ENCODE results near the gene SPRY4. TPM values are rescaled to one million over a fixed set of nuclear protein-coding genes. Genes with fewer than 3 reads are reported as not detected.

The SPRY4 gene
- total and polyA plus RNA-seq, 2 of the 4 experiments (the other 2 are of a cell fraction): 8.4 to 21.0 TPM

- Histone ChIP-seq H3K9ac (ENCODE audit: low read depth, low read length) (no peak overlapping the region), H3K23ac (ENCODE audit: low read depth, low read length) (no peak overlapping the region), H3K9me1 (ENCODE audit: insufficient read depth, low read length) (peaks cover 39% of the 10 kb centered on the region), H2AFZ (replicated peaks; ENCODE audit: low read length, poor library complexity) (no peak overlapping the region), H4K20me1 (ENCODE audit: insufficient read depth, low read length) (peaks cover 59% of the 10 kb centered on the region), H3K27me3 (ENCODE audit: control insufficient read depth, insufficient read depth, low read length) (no peaks in the 10 kb centered on the region), H3K4me2 (ENCODE audit: low read depth, low read length) (no peak overlapping the region), H3K4ac (ENCODE audit: low read depth, low read length) (no peak overlapping the region), H2AK9ac (replicated peaks; ENCODE audit: low read depth, low read length, poor library complexity) (no peak overlapping the region), H3K56ac (ENCODE audit: extremely low read depth, insufficient read depth, low read length) (no peak overlapping the region), H2BK120ac (ENCODE audit: low read depth, low read length) (no peak overlapping the region), H4K91ac (ENCODE audit: insufficient read depth, low read depth, low read length) (no peak overlapping the region), H4K5ac (ENCODE audit: low read depth, low read length) (no peak overlapping the region), H3K18ac (ENCODE audit: low read depth, low read length) (no peak overlapping the region), H3K36me3 (ENCODE audit: control insufficient read depth, insufficient read depth, low read length) (peaks cover 24% of the 10 kb centered on the region), H3K4me1 (ENCODE audit: control insufficient read depth, insufficient read depth, low read length) (peaks cover 22% of the 10 kb centered on the region), H2AK5ac (ENCODE audit: low read depth, low read length) (no peak overlapping the region), H2BK15ac (ENCODE audit: low read depth, low read length) (no peak overlapping the region), H3K79me1 (ENCODE audit: low read depth in 1 of 2, low read length in 2 of 2) (peaks cover 39 to 93% of the 10 kb centered on the region in 2 experiments), H3K4me3 (ENCODE audit: insufficient read depth, low read depth, low read length) (no peak overlapping the region), H3K14ac (replicated peaks; ENCODE audit: low read depth, low read length) (no peak overlapping the region), H2BK20ac (ENCODE audit: low read depth, low read length) (no peak overlapping the region), H4K8ac (ENCODE audit: low read depth in 2 of 2, low read length in 2 of 2) (no peak overlapping the region), H3K9me3 (ENCODE audit: control insufficient read depth, insufficient read depth, low read length) (no peaks in the 10 kb centered on the region), H3K27ac (ENCODE audit: insufficient read depth, low read length) (no peak overlapping the region), H2BK5ac (ENCODE audit: low read depth, low read length, poor library complexity, severe bottlenecking) (no peak overlapping the region)
- intact Hi-C loops (cut with micrococcal nuclease) (no loop called here), in situ Hi-C loops (cut with MboI; ENCODE audit: low sequenced_read_pairs) (no loop called here), dilution Hi-C loops (cut with HindIII; ENCODE audit: low sequenced_read_pairs, unreplicated experiment) (no loop called here)
- WGBS, 2 experiments (ENCODE audit: extremely low coverage in 2 of 2, insufficient read length in 1 of 2): 100% methylated on average over 3 of the region's 7 CpGs; no CpG with 5 or more reads in 1 of the 2 experiments
- ATAC-seq (ENCODE audit: low read depth): no peak
- POLR2A ChIA-PET (ENCODE audit: unreplicated experiment): no interaction called here
- CTCF ChIA-PET: no interaction called here
- TF ChIP-seq FOS (IDR thresholded peaks at IDR 0.05; ENCODE audit: low read depth, low read length) (no peak), ELK1 (IDR thresholded peaks at IDR 0.05; ENCODE audit: borderline replicate concordance, low read depth, low read length) (no peak), CTCF (conservative IDR thresholded peaks at IDR 0.05; ENCODE audit: low read depth, low read length) (no peak), MAZ (IDR thresholded peaks at IDR 0.05; ENCODE audit: borderline replicate concordance, low read depth, low read length) (no peak), CEBPB (IDR thresholded peaks at IDR 0.05; ENCODE audit: low read depth, low read length) (no peak), RAD21 (IDR thresholded peaks at IDR 0.05; ENCODE audit: low read length) (no peak), BHLHE40 (IDR thresholded peaks at IDR 0.05; ENCODE audit: low read depth, low read length) (no peak), SMC3 (IDR thresholded peaks at IDR 0.05; ENCODE audit: low read depth, low read length) (no peak), CHD1 (IDR thresholded peaks at IDR 0.05; ENCODE audit: low read depth, low read length) (no peak), RFX5 (IDR thresholded peaks at IDR 0.05; ENCODE audit: low read depth, low read length) (no peak), MAFK (IDR thresholded peaks at IDR 0.05; ENCODE audit: low read depth, low read length) (no peak), USF2 (IDR thresholded peaks at IDR 0.05; ENCODE audit: low read depth, low read length) (no peak), RCOR1 (IDR thresholded peaks at IDR 0.05; ENCODE audit: insufficient replicate concordance, low read length) (no peak), MXI1 (IDR thresholded peaks at IDR 0.05; ENCODE audit: borderline replicate concordance, low read depth, low read length) (no peak), NFE2L2 (IDR thresholded peaks at IDR 0.05; ENCODE audit: low read depth, low read length) (no peak), POLR2A (IDR thresholded peaks at IDR 0.05; ENCODE audit: low read depth, low read length) (no peak)
- no peak for DNase-seq
- no TSS peak for BruUV-seq (replicated peaks)
Measured at GRCh38 chr5:142307146-142307890, 17.5 kb downstream of the SPRY4 start.

Measured in IMR-90 (cell line).